B cell (primary cell): ENCODE measurements around the gene TSPOAP1. TPM values are rescaled to one million over a fixed set of nuclear protein-coding genes. Genes with fewer than 3 reads are reported as not detected.
A peak's percentile ranks its signal among the peaks of the same experiment; 100 is the strongest.

Source experiments
- ATAC-seq: fragments of 200-7000 bp; cut with Tn5 transposase; one replicate; pipeline ENCODE4 v1.10.0; 2021; ENCODE audit warnings: low read depth, mild to moderate bottlenecking, moderate number of reproducible peaks, moderate library complexity
- CTCF ChIA-PET: fragments of 350-600 bp; sonication (Branson Sonifier 250); formaldehyde crosslinking; loops from one replicate; lab custom pipeline; 2021; ENCODE audit warnings: antibody characterized with exemption, inconsistent platforms; lab: Charles Lee
- POLR2A ChIA-PET: fragments of 350-600 bp; sonication (Branson Sonifier 250); formaldehyde crosslinking; loops from one replicate; lab custom pipeline; 2021; ENCODE audit warnings: antibody characterized with exemption; lab: Charles Lee
- DNase-seq: peaks from one replicate; pipeline ENCODE4 v3.0.0; 2013
- H2AFZ ChIP-seq: 2 replicates; pipeline ENCODE4 v1.6.1; 2012; ENCODE audit warnings: mild to moderate bottlenecking, low read depth, low read length; ENCODE audit not compliant: insufficient read depth, poor library complexity, severe bottlenecking
- H3K27ac ChIP-seq, 2 donors: 1 replicate in 1 of 2; 2 replicates in 1 of 2; pipeline ENCODE4 v1.5.1; 2012 to 2013; ENCODE audit warnings: low read length in 2 of 2, mild to moderate bottlenecking in 2 of 2, moderate library complexity in 1 of 2
- H3K27me3 ChIP-seq, 4 experiments: fragments of 200-600 bp in 1 of 4; sonication (generic) in 1 of 4; replicated peaks in 1 of 4; 1 replicate in 2 of 4; 2 replicates in 2 of 4; pipeline versions ENCODE4 v1.6.1 to v1.7.0; 2013 to 2016; ENCODE audit warnings: low read length in 3 of 4, mild to moderate bottlenecking in 2 of 4, mixed read lengths in 1 of 4, moderate library complexity in 1 of 4; ENCODE audit not compliant: insufficient read depth in 4 of 4, control insufficient read depth in 3 of 4; ENCODE audit errors: control extremely low read depth in 1 of 4
- H3K36me3 ChIP-seq, 2 experiments: replicated peaks in 1 of 2; 1 replicate in 1 of 2; 2 replicates in 1 of 2; pipeline versions ENCODE4 v1.6.1 to v1.7.1; 2013; ENCODE audit warnings: low read length in 1 of 2; ENCODE audit not compliant: insufficient read depth in 2 of 2, control insufficient read depth in 1 of 2; ENCODE audit errors: control extremely low read depth in 1 of 2, extremely low read depth in 1 of 2
- H3K4me1 ChIP-seq, 2 donors: fragments of 200-600 bp in 1 of 2; sonication (generic) in 1 of 2; 1 replicate in 1 of 2; 2 replicates in 1 of 2; pipeline versions ENCODE4 v1.5.1 to v1.6.1; 2013 to 2017; ENCODE audit warnings: low read length in 2 of 2; ENCODE audit not compliant: control insufficient read depth in 2 of 2, insufficient read depth in 2 of 2
- H3K4me2 ChIP-seq: replicated peaks from 2 replicates; pipeline ENCODE3; 2012; ENCODE audit warnings: mild to moderate bottlenecking, low read depth, low read length; ENCODE audit not compliant: poor library complexity, severe bottlenecking
- H3K4me3 ChIP-seq, 5 experiments: fragments of 200-600 bp in 1 of 5; sonication (generic) in 1 of 5; 1 replicate in 3 of 5; 2 replicates in 2 of 5; pipeline versions ENCODE4 v1.5.1 to v1.7.0; 2011 to 2016; ENCODE audit warnings: low read length in 4 of 5, mild to moderate bottlenecking in 4 of 5, low read depth in 2 of 5, control low read depth in 1 of 5, moderate library complexity in 1 of 5; ENCODE audit not compliant: insufficient read depth in 1 of 5; ENCODE audit errors: control extremely low read depth in 1 of 5, extremely low read depth in 1 of 5
- H3K79me2 ChIP-seq: fragments of 200-600 bp; sonication (generic); one replicate; pipeline ENCODE4 v1.6.0; 2016; ENCODE audit warnings: low read length; ENCODE audit not compliant: control insufficient read depth, insufficient read depth
- H3K9ac ChIP-seq: fragments of 200-600 bp; sonication (generic); 2 replicates; pipeline ENCODE4 v1.6.1; 2017; ENCODE audit warnings: mild to moderate bottlenecking, low read length, moderate library complexity
- H3K9me3 ChIP-seq, 3 donors: one replicate each; pipeline versions ENCODE4 v1.6.1 to v1.7.1; 2013; ENCODE audit warnings: low read length in 2 of 3; ENCODE audit not compliant: control insufficient read depth in 2 of 3, insufficient read depth in 1 of 3; ENCODE audit errors: control extremely low read depth in 1 of 3
- H4K20me1 ChIP-seq: 2 replicates; pipeline ENCODE4 v1.6.0; 2012; ENCODE audit warnings: mild to moderate bottlenecking, low read length; ENCODE audit not compliant: insufficient read depth, control insufficient read depth, poor library complexity, severe bottlenecking
- H3K27ac Mint-ChIP-seq: one replicate; pipeline ENCODE4 v1.8.0; 2021; ENCODE audit warnings: mixed read lengths
- H3K27me3 Mint-ChIP-seq: one replicate; pipeline ENCODE4 v1.8.0; 2021; ENCODE audit warnings: mixed read lengths
- H3K4me1 Mint-ChIP-seq: one replicate; pipeline ENCODE4 v1.8.0; 2021; ENCODE audit warnings: mixed read lengths
- H3K4me3 Mint-ChIP-seq: one replicate; pipeline ENCODE4 v1.8.0; 2021; ENCODE audit warnings: mixed read lengths
- H3K9me3 Mint-ChIP-seq: one replicate; pipeline ENCODE4 v1.8.0; 2022; ENCODE audit warnings: mixed read lengths; ENCODE audit not compliant: insufficient read depth
- EZH2 ChIP-seq: IDR thresholded peaks from 2 replicates; pipeline ENCODE4 v1.6.1; 2012; ENCODE audit warnings: borderline replicate concordance, low read depth, mild to moderate bottlenecking, moderate library complexity, low read length; ENCODE audit not compliant: insufficient read depth, poor library complexity, severe bottlenecking
- WGBS: methylation state at CpG from one replicate; pipeline ENCODE4 v1.1.5; 2013; ENCODE audit warnings: missing lambda C conversion rate; ENCODE audit not compliant: insufficient coverage; 5-methylcytosine and 5-hydroxymethylcytosine counted together
- intact Hi-C: fragments of 100-400 bp; cut with micrococcal nuclease; formaldehyde crosslinking; loops from one replicate; pipeline ENCODE4 v1.10.0; 2022
- polyA plus RNA-seq: library from polyadenylated mRNA; depleted of rRNA; stranded (reverse); fragments of >200 nt; gene quantifications from 2 replicates; pipeline ENCODE4 v1.2.3, GENCODE V29; 2012
- total RNA-seq, 2 donors: library from RNA; stranded (reverse); fragments of 120-200 nt in 1 of 2; gene quantifications; 1 replicate in 1 of 2; 2 replicates in 1 of 2; pipeline versions ENCODE4 v1.2.3 to v1.2.4, GENCODE V29; 2013 to 2022
- TF ChIP-seq, protein P1 (sequence below): fragments of 200-600 bp; IDR thresholded peaks from one replicate; pipeline ENCODE4 v1.8.0; 2022; ENCODE audit warnings: antibody characterized with exemption, mild to moderate bottlenecking

The TSPOAP1 gene
- total and polyA plus RNA-seq, 2 donors (not counting 1 experiment from before 2014, with no cell fraction given), result 10.8 to 30.7 TPM

DNA sequence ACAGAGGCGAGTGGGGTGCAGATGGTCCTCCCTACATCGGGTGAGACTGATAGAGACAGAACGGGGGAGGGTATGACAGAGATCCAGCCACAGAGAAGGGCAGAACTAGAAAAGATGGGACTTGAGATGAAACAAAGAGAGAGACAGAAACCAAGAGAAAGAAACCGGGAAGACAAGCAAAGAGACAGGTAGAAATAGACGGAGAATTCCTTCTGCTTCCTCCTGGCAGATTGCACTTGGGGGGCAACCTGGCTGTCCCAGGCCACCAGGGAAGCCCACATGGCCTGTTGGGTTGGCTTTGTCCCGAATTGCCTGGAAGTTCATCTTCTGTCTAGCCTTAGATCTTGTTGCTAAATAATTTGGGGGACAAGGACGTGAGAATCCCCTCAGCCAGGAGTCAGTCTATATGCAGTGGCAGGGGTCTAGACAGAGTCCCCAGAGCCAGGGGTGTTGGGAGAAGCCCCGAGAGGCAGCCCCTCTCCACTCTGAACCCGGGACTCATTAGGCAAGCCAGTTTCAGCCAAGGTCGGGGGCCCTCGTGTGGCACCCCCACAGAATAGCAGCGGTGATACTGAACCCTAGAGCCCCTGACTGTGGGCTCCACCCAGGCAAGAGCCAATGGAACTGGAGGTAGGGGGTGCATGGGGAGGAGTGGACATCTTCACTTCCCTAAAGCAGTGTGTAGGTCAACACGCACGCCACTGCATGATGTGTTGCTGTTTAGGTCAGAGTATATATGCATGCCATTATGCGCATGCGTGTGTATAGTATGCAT lies 627 bp upstream of the TSPOAP1 start:
- peak overlapping the region; percentile 99 for H3K9ac ChIP-seq
- Mint-ChIP-seq H3K4me1 (peaks cover 61% of the 10 kb centered on the region), H3K9me3 (no peaks in the 10 kb centered on the region)

More for the DNA sequence above, 627 bp upstream of the TSPOAP1 start:
- intact Hi-C loops, result loop anchor here (1.0 to 2.0 kb wide), 6 partner anchors 9 to 190 kb away; partner anchors contain the start of genes RNF43 and SUPT4H1
- Histone ChIP-seq H3K9me3 (no peaks in the 10 kb centered on the region), H4K20me1 (peaks cover 45% of the 10 kb centered on the region), H3K4me3 (peak overlapping the region; percentile 81 to 100 (median 99)), H3K27ac (peak overlapping the region; percentile 73 to 85), H3K79me2 (peaks cover 59% of the 10 kb centered on the region), H3K36me3 (peaks cover 2 to 29% of the 10 kb centered on the region in 2 experiments), H3K4me2 (peak overlapping the region; percentile 92), H3K4me1 (peaks cover 36 to 69% of the 10 kb centered on the region in 2 donors), H3K27me3 (no peaks in the 10 kb centered on the region), H2AFZ (no peak overlapping the region)
- H3K27me3 Mint-ChIP-seq, result no peaks in the 10 kb centered on the region
- H3K4me3 Mint-ChIP-seq, result peak overlapping the region; percentile 91
- ChIA-PET POLR2A (interaction anchor here (1.7 to 19.3 kb wide), 5 partner anchors 12 to 88 kb away, joined by 4 to 663 read pairs (median 44); partner anchors contain the start of genes RNF43 and SUPT4H1), CTCF (interaction anchor here (1.7 to 17.9 kb wide), 5 partner anchors 12 to 88 kb away, joined by 5 to 587 read pairs (median 26); partner anchors contain the start of genes RNF43 and SUPT4H1)
- peak; percentile 37 for ATAC-seq
- 0% methylated on average over 10 of the region's 16 CpGs for WGBS
- peak; percentile 88 for DNase-seq
- H3K27ac Mint-ChIP-seq, result peak overlapping the region; percentile 93
- no peak for TF ChIP-seq EZH2
- TF ChIP-seq, protein P1, sequence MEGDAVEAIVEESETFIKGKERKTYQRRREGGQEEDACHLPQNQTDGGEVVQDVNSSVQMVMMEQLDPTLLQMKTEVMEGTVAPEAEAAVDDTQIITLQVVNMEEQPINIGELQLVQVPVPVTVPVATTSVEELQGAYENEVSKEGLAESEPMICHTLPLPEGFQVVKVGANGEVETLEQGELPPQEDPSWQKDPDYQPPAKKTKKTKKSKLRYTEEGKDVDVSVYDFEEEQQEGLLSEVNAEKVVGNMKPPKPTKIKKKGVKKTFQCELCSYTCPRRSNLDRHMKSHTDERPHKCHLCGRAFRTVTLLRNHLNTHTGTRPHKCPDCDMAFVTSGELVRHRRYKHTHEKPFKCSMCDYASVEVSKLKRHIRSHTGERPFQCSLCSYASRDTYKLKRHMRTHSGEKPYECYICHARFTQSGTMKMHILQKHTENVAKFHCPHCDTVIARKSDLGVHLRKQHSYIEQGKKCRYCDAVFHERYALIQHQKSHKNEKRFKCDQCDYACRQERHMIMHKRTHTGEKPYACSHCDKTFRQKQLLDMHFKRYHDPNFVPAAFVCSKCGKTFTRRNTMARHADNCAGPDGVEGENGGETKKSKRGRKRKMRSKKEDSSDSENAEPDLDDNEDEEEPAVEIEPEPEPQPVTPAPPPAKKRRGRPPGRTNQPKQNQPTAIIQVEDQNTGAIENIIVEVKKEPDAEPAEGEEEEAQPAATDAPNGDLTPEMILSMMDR, result peak; percentile 79
